A673 (cell line): Measurements from ENCODE around the gene ERF. TPM values are rescaled to one million over a fixed set of nuclear protein-coding genes. Genes with fewer than 3 reads are reported as not detected.

ENCODE experiments used
- BruUV-seq: library from RNA; stranded (reverse); fragments of 400-500 nt; replicated peaks from 2 replicates; lab custom pipeline; 2021; lab: Mats Ljungman, UMichigan
- CTCF ChIA-PET: fragments of 300-600 bp; sonication (Branson Sonifier 250); formaldehyde crosslinking; loops from one replicate; lab custom pipeline; 2022; ENCODE audit warnings: antibody characterized with exemption; lab: Charles Lee
- POLR2A ChIA-PET: fragments of 300-600 bp; sonication (Branson Sonifier 250); formaldehyde crosslinking; loops from one replicate; lab custom pipeline; 2022; ENCODE audit warnings: antibody characterized with exemption; ENCODE audit not compliant: low non-redundant PET; lab: Charles Lee
- DNase-seq: peaks from one replicate; pipeline ENCODE4 v3.0.0-alpha.2; 2015; ENCODE audit warnings: low spot score
- H3K27ac ChIP-seq: fragments of 200-600 bp; sonication (generic); 2 replicates; pipeline ENCODE4 v1.5.1; 2016; ENCODE audit warnings: mixed run types, low read depth, mild to moderate bottlenecking, mixed read lengths, antibody characterized with exemption, low read length; ENCODE audit not compliant: poor library complexity, severe bottlenecking
- H3K27me3 ChIP-seq: fragments of 200-600 bp; sonication (generic); replicated peaks from 2 replicates; pipeline ENCODE4 v1.6.1; 2017; ENCODE audit warnings: mixed run types, low read depth, mild to moderate bottlenecking, mixed read lengths, antibody characterized with exemption, low read length; ENCODE audit not compliant: insufficient read depth, poor library complexity
- H3K36me3 ChIP-seq: fragments of 200-600 bp; sonication (generic); 2 replicates; pipeline ENCODE4 v1.6.1; 2016; ENCODE audit warnings: mixed run types, mild to moderate bottlenecking, mixed read lengths, antibody characterized with exemption, low read length; ENCODE audit not compliant: insufficient read depth, poor library complexity, severe bottlenecking
- H3K4me1 ChIP-seq: fragments of 200-600 bp; sonication (generic); 2 replicates; pipeline ENCODE4 v1.6.1; 2017; ENCODE audit warnings: mixed run types, mild to moderate bottlenecking, mixed read lengths, antibody characterized with exemption, low read length; ENCODE audit not compliant: insufficient read depth, poor library complexity, severe bottlenecking
- H3K4me3 ChIP-seq: fragments of 200-600 bp; sonication (generic); 2 replicates; pipeline ENCODE4 v1.5.1; 2016; ENCODE audit warnings: low read depth, mixed run types, mild to moderate bottlenecking, mixed read lengths, low read length; ENCODE audit not compliant: poor library complexity, severe bottlenecking
- H3K9me3 ChIP-seq: fragments of 200-600 bp; sonication (generic); 2 replicates; pipeline ENCODE4 v1.6.1; 2016; ENCODE audit warnings: mixed run types, low read depth, mild to moderate bottlenecking, mixed read lengths, antibody characterized with exemption, low read length; ENCODE audit not compliant: poor library complexity, severe bottlenecking
- CTCF ChIP-seq: fragments of 300-800, 200-600 bp; sonication (generic); conservative IDR thresholded peaks from 2 replicates; pipeline ENCODE4 v1.5.1; 2017; ENCODE audit warnings: low read depth, mild to moderate bottlenecking, antibody characterized with exemption, low read length, moderate library complexity, mixed read lengths
- EZH2 ChIP-seq: fragments of 200-600 bp; sonication (generic); IDR thresholded peaks from 2 replicates; pipeline ENCODE4 v1.6.1; 2017; ENCODE audit warnings: borderline replicate concordance, low read depth, mild to moderate bottlenecking, mixed read lengths, antibody characterized with exemption, low read length; ENCODE audit not compliant: poor library complexity, severe bottlenecking
- intact Hi-C: fragments of 100-400 bp; cut with micrococcal nuclease; formaldehyde crosslinking; loops from one replicate; pipeline ENCODE4 v1.10.0; 2022; ENCODE audit not compliant: unreplicated experiment
- total RNA-seq: library from RNA; stranded (reverse); gene quantifications from 2 replicates; pipeline ENCODE4 v1.2.3, GENCODE V29; 2021

Gene ERF
- total RNA-seq, 1 experiment from 2014 or later = 164 TPM

GRCh38 chr19:42208612-42209011 is 46.3 kb downstream of the ERF start:
- H3K9me3 ChIP-seq = no peaks in the 10 kb centered on the region
- no peak for DNase-seq
- no peak overlapping the region for H3K4me3 ChIP-seq
- no peaks in the 10 kb centered on the region for H3K27me3 ChIP-seq
- intact Hi-C loops = no loop called here
- no peak overlapping the region for H3K27ac ChIP-seq
- TF ChIP-seq EZH2 (no peak), CTCF (no peak)
- H3K4me1 ChIP-seq = no peaks in the 10 kb centered on the region
- H3K36me3 ChIP-seq = peaks cover 64% of the 10 kb centered on the region
- ChIA-PET POLR2A (no interaction called here), CTCF (no interaction called here)
- no TSS peak for BruUV-seq

DNA sequence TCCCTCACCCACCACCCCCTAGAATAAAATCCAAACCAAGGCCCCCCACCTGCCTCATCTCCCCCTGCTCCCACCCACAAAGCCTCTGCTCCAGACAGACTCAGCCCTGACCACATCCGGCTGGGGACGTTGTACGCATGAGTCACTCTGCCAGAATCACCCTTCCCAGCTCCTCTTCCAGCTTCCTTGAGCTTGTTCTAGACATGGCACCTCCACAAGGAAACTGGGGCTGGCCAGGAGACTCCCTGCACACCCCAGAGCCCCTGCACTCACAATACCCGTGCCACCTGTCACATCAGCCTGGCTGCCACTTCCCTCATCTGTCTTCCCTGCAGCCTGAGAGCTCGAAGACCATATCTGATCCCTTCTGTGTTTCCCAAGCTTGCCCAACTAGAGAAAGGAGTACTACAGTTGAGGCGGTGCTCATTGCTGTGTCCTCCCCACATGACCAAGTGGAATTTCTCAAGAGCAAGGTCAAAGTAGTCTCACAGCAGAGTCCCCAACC is 47.1 kb downstream of the ERF start:
- no peaks in the 10 kb centered on the region for H3K4me1 ChIP-seq
- H3K9me3 ChIP-seq = no peaks in the 10 kb centered on the region
- intact Hi-C loops = no loop called here
- CTCF ChIA-PET = interaction anchor here (0.6 kb wide), 1 partner anchor 76 kb away, joined by 3 read pairs; no protein-coding TSS in a partner anchor
- no peaks in the 10 kb centered on the region for H3K27me3 ChIP-seq
- H3K4me3 ChIP-seq = no peak overlapping the region
- no peak overlapping the region for H3K27ac ChIP-seq
- TF ChIP-seq EZH2 (no peak), CTCF (no peak)
- no peak for DNase-seq
- POLR2A ChIA-PET = no interaction called here
- H3K36me3 ChIP-seq = peaks cover 65% of the 10 kb centered on the region
- no TSS peak for BruUV-seq

DNA sequence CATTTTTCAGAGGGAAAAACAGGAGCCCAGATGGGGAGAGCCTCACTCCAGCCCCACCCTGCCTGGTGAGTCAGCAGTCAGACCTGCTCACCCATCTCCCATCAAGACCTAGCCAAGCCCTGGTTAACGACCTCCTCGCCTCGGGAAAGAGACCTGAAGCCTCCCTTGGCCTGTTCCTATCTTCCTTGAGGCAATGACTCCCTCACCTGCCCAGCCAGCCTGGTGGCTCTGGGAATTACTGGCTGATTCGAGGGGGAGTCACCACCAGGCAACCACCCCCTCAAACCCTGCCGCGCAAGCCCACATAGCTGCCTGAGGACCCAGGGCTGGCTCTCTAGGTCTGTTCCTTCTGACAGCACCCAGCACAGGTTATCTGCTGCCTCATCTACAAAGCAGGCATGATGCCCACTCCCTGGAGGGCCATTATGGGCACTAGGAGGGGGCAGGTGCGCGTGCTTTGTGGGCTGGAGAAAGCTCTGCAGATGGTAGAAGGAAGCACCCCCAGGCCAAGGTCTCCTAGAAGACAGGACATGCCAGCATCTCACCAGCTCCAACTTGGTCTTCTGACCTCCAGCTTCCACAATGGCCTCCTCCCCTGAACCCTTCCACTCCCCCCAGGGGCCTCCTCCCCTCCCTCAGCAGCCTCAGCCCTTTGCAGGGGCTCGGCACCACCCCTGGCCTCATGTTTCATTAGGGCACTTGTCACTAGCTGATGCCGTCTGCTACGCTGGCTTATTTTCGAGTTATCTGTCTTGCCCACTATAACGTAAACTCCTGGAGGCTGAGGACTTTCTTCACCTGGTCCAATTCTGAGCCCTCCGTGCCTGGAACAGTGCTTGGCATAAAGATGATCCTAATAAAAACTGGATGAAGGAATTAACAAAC is 47.8 kb downstream of the ERF start:
- POLR2A ChIA-PET = no interaction called here
- intact Hi-C loops = no loop called here
- no TSS peak for BruUV-seq
- Histone ChIP-seq H3K9me3 (no peaks in the 10 kb centered on the region), H3K4me1 (no peaks in the 10 kb centered on the region), H3K4me3 (no peak overlapping the region), H3K36me3 (peaks cover 69% of the 10 kb centered on the region), H3K27me3 (no peaks in the 10 kb centered on the region), H3K27ac (no peak overlapping the region)
- CTCF ChIA-PET = interaction anchor here (0.6 kb wide), 1 partner anchor 75 kb away, joined by 3 read pairs; no protein-coding TSS in a partner anchor
- TF ChIP-seq CTCF (no peak), EZH2 (no peak)
- no peak for DNase-seq
